VCaP (cell line): ENCODE results near the gene EVC2.

ENCODE experiments used
- H3K27ac ChIP-seq: fragments of 450-650 bp; 2 replicates; pipeline ENCODE4 v1.5.1; 2017
- CTCF ChIP-seq: fragments of 450-650 bp; conservative IDR thresholded peaks from 2 replicates; pipeline ENCODE4 v1.5.1; 2017; ENCODE audit warnings: mild to moderate bottlenecking, moderate library complexity

Gene EVC2

GRCh38 chr4:5632066-5632440, 76.3 kb downstream of the EVC2 start:
- no peak overlapping the region for H3K27ac ChIP-seq
- no peak for TF ChIP-seq CTCF

GRCh38 chr4:5631352-5632065, 76.8 kb downstream of the EVC2 start:
- TF ChIP-seq CTCF: no peak
- no peak overlapping the region for H3K27ac ChIP-seq

GRCh38 chr4:5630762-5631161, 77.6 kb downstream of the EVC2 start:
- no peak overlapping the region for H3K27ac ChIP-seq

GRCh38 chr4:5629542-5629941, 78.8 kb downstream of the EVC2 start:
- TF ChIP-seq CTCF: no peak
- H3K27ac ChIP-seq: no peak overlapping the region

More at GRCh38 chr4:5630762-5631161, 77.6 kb downstream of the EVC2 start:
- TF ChIP-seq CTCF: no peak

- H3K27ac ChIP-seq: no peak overlapping the region
- TF ChIP-seq CTCF: no peak
These were observed 81.4 kb downstream of the EVC2 start for GRCh38 chr4:5626913-5627312.

GRCh38 chr4:5622596-5622995, 85.8 kb downstream of the EVC2 start:
- no peak overlapping the region for H3K27ac ChIP-seq
- TF ChIP-seq CTCF: no peak

GRCh38 chr4:5619913-5620625, 88.3 kb downstream of the EVC2 start:
- no peak for TF ChIP-seq CTCF
- peak overlapping the region; percentile 14; the same call in 1 of the 2 replicates for H3K27ac ChIP-seq
